ENCODE measurements around the gene HSD17B2. TPM values are rescaled to one million over a fixed set of nuclear protein-coding genes. Genes with fewer than 3 reads are reported as not detected.

The HSD17B2 gene
- total RNA-seq, 1 experiment from 2014 or later = not detected

DNA sequence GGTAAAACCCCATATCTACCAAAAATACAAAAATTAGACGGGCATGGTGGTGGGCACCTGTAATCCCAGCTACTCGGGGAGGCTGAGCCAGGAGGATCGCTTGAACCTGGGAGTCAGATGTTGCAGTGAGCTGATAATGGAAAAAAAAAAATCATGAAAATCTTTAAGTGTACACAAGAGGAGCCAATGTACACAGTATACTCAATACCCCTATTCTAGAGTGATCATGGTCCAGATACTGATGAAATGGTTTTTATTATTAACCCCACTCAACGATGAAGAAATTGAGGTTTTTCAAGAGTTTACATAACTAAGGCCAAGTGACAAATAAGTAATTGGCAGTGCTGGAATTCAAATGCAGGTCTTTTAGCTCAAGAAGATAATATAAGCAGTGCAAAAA is 11.5 kb downstream of the HSD17B2 start:
- Histone ChIP-seq H3K4me2 (ENCODE audit: low read depth, low read length, poor library complexity, severe bottlenecking) (no peak overlapping the region), H3K9me3 (ENCODE audit: low read length) (no peaks in the 10 kb centered on the region), H3K36me3 (ENCODE audit: insufficient read depth, low read length) (no peaks in the 10 kb centered on the region), H3K79me2 (ENCODE audit: low read length) (no peaks in the 10 kb centered on the region), H3K9ac (ENCODE audit: low read length) (no peak overlapping the region), H3K27ac (ENCODE audit: low read length) (no peak overlapping the region), H3K4me3 (ENCODE audit: low read length) (no peak overlapping the region), H2AFZ (ENCODE audit: low read length) (no peak overlapping the region), H3K9me2 (replicated peaks; ENCODE audit: insufficient read depth, low read length) (no peaks in the 10 kb centered on the region), H4K20me1 (ENCODE audit: insufficient read depth, low read depth, low read length) (no peaks in the 10 kb centered on the region), H3K27me3 (ENCODE audit: low read length) (no peaks in the 10 kb centered on the region), H3K4me1 (ENCODE audit: low read length) (no peaks in the 10 kb centered on the region)
- no peak for DNase-seq

DNA sequence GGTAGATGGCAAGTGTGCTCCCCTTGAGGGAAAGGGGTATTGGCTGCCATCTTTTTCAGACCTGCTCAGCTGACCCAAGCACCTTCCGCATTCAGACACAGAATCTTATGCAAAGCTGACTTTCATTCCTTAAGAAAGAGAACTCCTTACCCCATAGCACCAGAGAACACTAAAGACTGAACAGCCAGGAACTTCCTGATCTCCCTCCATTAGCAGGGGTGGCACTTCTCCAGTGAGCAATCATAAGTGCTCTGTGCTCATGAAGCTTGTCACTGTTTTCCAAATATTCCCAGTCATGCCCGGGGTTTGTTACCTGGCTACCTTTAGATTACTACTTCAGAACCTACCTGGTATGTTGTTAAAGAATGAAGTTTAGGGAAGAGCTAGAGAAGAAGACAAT is 11.9 kb downstream of the HSD17B2 start:
- Histone ChIP-seq H3K9me2 (replicated peaks; ENCODE audit: insufficient read depth, low read length) (no peaks in the 10 kb centered on the region), H3K27ac (ENCODE audit: low read length) (no peak overlapping the region), H3K9ac (ENCODE audit: low read length) (no peak overlapping the region), H3K4me2 (ENCODE audit: low read depth, low read length, poor library complexity, severe bottlenecking) (no peak overlapping the region), H3K27me3 (ENCODE audit: low read length) (no peaks in the 10 kb centered on the region), H3K79me2 (ENCODE audit: low read length) (no peaks in the 10 kb centered on the region), H2AFZ (ENCODE audit: low read length) (no peak overlapping the region), H4K20me1 (ENCODE audit: insufficient read depth, low read depth, low read length) (no peaks in the 10 kb centered on the region), H3K4me3 (ENCODE audit: low read length) (no peak overlapping the region), H3K36me3 (ENCODE audit: insufficient read depth, low read length) (no peaks in the 10 kb centered on the region), H3K4me1 (ENCODE audit: low read length) (no peaks in the 10 kb centered on the region), H3K9me3 (ENCODE audit: low read length) (no peaks in the 10 kb centered on the region)
- DNase-seq = no peak

- Histone ChIP-seq H3K79me2 (ENCODE audit: low read length) (no peaks in the 10 kb centered on the region), H3K9me3 (ENCODE audit: low read length) (no peaks in the 10 kb centered on the region), H3K9me2 (replicated peaks; ENCODE audit: insufficient read depth, low read length) (no peaks in the 10 kb centered on the region), H4K20me1 (ENCODE audit: insufficient read depth, low read depth, low read length) (no peaks in the 10 kb centered on the region), H3K4me1 (ENCODE audit: low read length) (no peaks in the 10 kb centered on the region), H3K4me3 (ENCODE audit: low read length) (no peak overlapping the region), H3K9ac (ENCODE audit: low read length) (no peak overlapping the region), H3K27me3 (ENCODE audit: low read length) (no peaks in the 10 kb centered on the region), H3K4me2 (ENCODE audit: low read depth, low read length, poor library complexity, severe bottlenecking) (no peak overlapping the region), H3K36me3 (ENCODE audit: insufficient read depth, low read length) (no peaks in the 10 kb centered on the region), H2AFZ (ENCODE audit: low read length) (no peak overlapping the region), H3K27ac (ENCODE audit: low read length) (no peak overlapping the region)
- no peak for DNase-seq
Measured at GRCh38 chr16:82047374-82047773, 12.3 kb downstream of the HSD17B2 start.

GRCh38 chr16:82047787-82048186 is 12.7 kb downstream of the HSD17B2 start:
- Histone ChIP-seq H2AFZ (ENCODE audit: low read length) (no peak overlapping the region), H3K27me3 (ENCODE audit: low read length) (no peaks in the 10 kb centered on the region), H3K27ac (ENCODE audit: low read length) (no peak overlapping the region), H3K9me3 (ENCODE audit: low read length) (no peaks in the 10 kb centered on the region), H3K79me2 (ENCODE audit: low read length) (no peaks in the 10 kb centered on the region), H3K4me2 (ENCODE audit: low read depth, low read length, poor library complexity, severe bottlenecking) (no peak overlapping the region), H3K4me1 (ENCODE audit: low read length) (no peaks in the 10 kb centered on the region), H3K9ac (ENCODE audit: low read length) (no peak overlapping the region), H3K36me3 (ENCODE audit: insufficient read depth, low read length) (no peaks in the 10 kb centered on the region), H4K20me1 (ENCODE audit: insufficient read depth, low read depth, low read length) (no peaks in the 10 kb centered on the region), H3K4me3 (ENCODE audit: low read length) (no peak overlapping the region), H3K9me2 (replicated peaks; ENCODE audit: insufficient read depth, low read length) (no peaks in the 10 kb centered on the region)
- DNase-seq = no peak

GRCh38 chr16:82049484-82049883 is 14.4 kb downstream of the HSD17B2 start:
- Histone ChIP-seq H3K4me2 (ENCODE audit: low read depth, low read length, poor library complexity, severe bottlenecking) (no peak overlapping the region), H3K27ac (ENCODE audit: low read length) (no peak overlapping the region), H3K9ac (ENCODE audit: low read length) (no peak overlapping the region), H3K36me3 (ENCODE audit: insufficient read depth, low read length) (no peaks in the 10 kb centered on the region), H4K20me1 (ENCODE audit: insufficient read depth, low read depth, low read length) (no peaks in the 10 kb centered on the region), H3K79me2 (ENCODE audit: low read length) (no peaks in the 10 kb centered on the region), H3K4me3 (ENCODE audit: low read length) (no peak overlapping the region), H2AFZ (ENCODE audit: low read length) (no peak overlapping the region), H3K9me3 (ENCODE audit: low read length) (no peaks in the 10 kb centered on the region), H3K4me1 (ENCODE audit: low read length) (no peaks in the 10 kb centered on the region), H3K9me2 (replicated peaks; ENCODE audit: insufficient read depth, low read length) (no peaks in the 10 kb centered on the region), H3K27me3 (ENCODE audit: low read length) (no peaks in the 10 kb centered on the region)
- no peak for DNase-seq

- Histone ChIP-seq H3K9me3 (ENCODE audit: low read length) (no peaks in the 10 kb centered on the region), H3K4me3 (ENCODE audit: low read length) (no peak overlapping the region), H2AFZ (ENCODE audit: low read length) (no peak overlapping the region), H3K27ac (ENCODE audit: low read length) (no peak overlapping the region), H3K9ac (ENCODE audit: low read length) (no peak overlapping the region), H3K79me2 (ENCODE audit: low read length) (no peaks in the 10 kb centered on the region), H4K20me1 (ENCODE audit: insufficient read depth, low read depth, low read length) (no peaks in the 10 kb centered on the region), H3K4me1 (ENCODE audit: low read length) (no peaks in the 10 kb centered on the region), H3K36me3 (ENCODE audit: insufficient read depth, low read length) (no peaks in the 10 kb centered on the region), H3K9me2 (replicated peaks; ENCODE audit: insufficient read depth, low read length) (no peaks in the 10 kb centered on the region), H3K4me2 (ENCODE audit: low read depth, low read length, poor library complexity, severe bottlenecking) (no peak overlapping the region), H3K27me3 (ENCODE audit: low read length) (no peaks in the 10 kb centered on the region)
- no peak for DNase-seq
Measured at GRCh38 chr16:82050506-82050905, 15.5 kb downstream of the HSD17B2 start.

- Histone ChIP-seq H3K36me3 (ENCODE audit: insufficient read depth, low read length) (no peaks in the 10 kb centered on the region), H3K27ac (ENCODE audit: low read length) (no peak overlapping the region), H3K79me2 (ENCODE audit: low read length) (no peaks in the 10 kb centered on the region), H3K9ac (ENCODE audit: low read length) (no peak overlapping the region), H4K20me1 (ENCODE audit: insufficient read depth, low read depth, low read length) (no peaks in the 10 kb centered on the region), H3K4me2 (ENCODE audit: low read depth, low read length, poor library complexity, severe bottlenecking) (no peak overlapping the region), H3K4me3 (ENCODE audit: low read length) (no peak overlapping the region), H3K9me3 (ENCODE audit: low read length) (no peaks in the 10 kb centered on the region), H3K27me3 (ENCODE audit: low read length) (no peaks in the 10 kb centered on the region), H3K9me2 (replicated peaks; ENCODE audit: insufficient read depth, low read length) (no peaks in the 10 kb centered on the region), H3K4me1 (ENCODE audit: low read length) (no peaks in the 10 kb centered on the region), H2AFZ (ENCODE audit: low read length) (no peak overlapping the region)
- DNase-seq = no peak
Measured at GRCh38 chr16:82050909-82051357, 15.9 kb downstream of the HSD17B2 start.

- DNase-seq = no peak
- H3K4me1 ChIP-seq (ENCODE audit: low read length) = no peaks in the 10 kb centered on the region
- H3K9me3 ChIP-seq (ENCODE audit: low read length) = no peaks in the 10 kb centered on the region
- H3K79me2 ChIP-seq (ENCODE audit: low read length) = no peaks in the 10 kb centered on the region
- H3K9ac ChIP-seq (ENCODE audit: low read length) = no peak overlapping the region
- H3K27ac ChIP-seq (ENCODE audit: low read length) = no peak overlapping the region
- no peak overlapping the region for H3K4me3 ChIP-seq (ENCODE audit: low read length)
- H3K4me2 ChIP-seq (ENCODE audit: low read depth, low read length, poor library complexity, severe bottlenecking) = no peak overlapping the region
- no peaks in the 10 kb centered on the region for H3K36me3 ChIP-seq (ENCODE audit: insufficient read depth, low read length)
- no peaks in the 10 kb centered on the region for H4K20me1 ChIP-seq (ENCODE audit: insufficient read depth, low read depth, low read length)
- H3K9me2 ChIP-seq (replicated peaks; ENCODE audit: insufficient read depth, low read length) = no peaks in the 10 kb centered on the region
- H3K27me3 ChIP-seq (ENCODE audit: low read length) = no peaks in the 10 kb centered on the region
- H2AFZ ChIP-seq (ENCODE audit: low read length) = no peak overlapping the region
Measured at GRCh38 chr16:82051656-82052055, 16.6 kb downstream of the HSD17B2 start.

DNA sequence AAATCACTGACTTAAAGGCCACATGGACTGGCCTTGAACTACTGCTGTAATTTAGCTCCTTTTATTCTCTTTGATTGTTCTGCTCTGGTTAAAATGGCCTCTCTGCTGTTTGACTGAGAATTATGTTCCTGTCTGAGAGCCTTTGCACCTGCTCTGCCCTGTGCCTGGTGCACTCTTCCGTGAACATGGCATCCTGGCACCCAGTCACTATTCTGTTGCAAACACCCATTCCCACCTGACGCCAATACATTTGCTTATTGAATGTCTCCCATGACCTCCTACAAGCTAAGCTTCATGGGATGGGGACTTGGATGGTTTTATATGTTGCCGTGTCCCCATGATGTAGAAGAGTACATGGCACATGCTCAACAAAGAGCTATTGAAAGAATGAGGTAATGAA is 20.1 kb downstream of the HSD17B2 start:
- no peaks in the 10 kb centered on the region for H3K9me3 ChIP-seq (ENCODE audit: low read length)
- H3K9me2 ChIP-seq (replicated peaks; ENCODE audit: insufficient read depth, low read length) = no peaks in the 10 kb centered on the region
- H4K20me1 ChIP-seq (ENCODE audit: insufficient read depth, low read depth, low read length) = no peaks in the 10 kb centered on the region
- DNase-seq = no peak
- no peaks in the 10 kb centered on the region for H3K27me3 ChIP-seq (ENCODE audit: low read length)
- H3K4me1 ChIP-seq (ENCODE audit: low read length) = no peaks in the 10 kb centered on the region
- no peak overlapping the region for H3K4me3 ChIP-seq (ENCODE audit: low read length)
- H3K36me3 ChIP-seq (ENCODE audit: insufficient read depth, low read length) = no peaks in the 10 kb centered on the region
- no peak overlapping the region for H3K4me2 ChIP-seq (ENCODE audit: low read depth, low read length, poor library complexity, severe bottlenecking)
- no peaks in the 10 kb centered on the region for H3K79me2 ChIP-seq (ENCODE audit: low read length)
- H3K9ac ChIP-seq (ENCODE audit: low read length) = no peak overlapping the region
- no peak overlapping the region for H2AFZ ChIP-seq (ENCODE audit: low read length)
- H3K27ac ChIP-seq (ENCODE audit: low read length) = no peak overlapping the region

All from Karpas-422 (cell line).